HG03342 (cell line): ENCODE results near the gene ASCC1.
A peak's percentile ranks its signal among the peaks of the same experiment; 100 is the strongest.

ENCODE experiments used
- ATAC-seq: cut with Tn5 transposase; IDR thresholded peaks from one replicate; pipeline ENCODE4 v1.9.1; 2021; ENCODE audit warnings: mild to moderate bottlenecking, moderate library complexity; ENCODE audit not compliant: unreplicated experiment

ASCC1 gene

DNA sequence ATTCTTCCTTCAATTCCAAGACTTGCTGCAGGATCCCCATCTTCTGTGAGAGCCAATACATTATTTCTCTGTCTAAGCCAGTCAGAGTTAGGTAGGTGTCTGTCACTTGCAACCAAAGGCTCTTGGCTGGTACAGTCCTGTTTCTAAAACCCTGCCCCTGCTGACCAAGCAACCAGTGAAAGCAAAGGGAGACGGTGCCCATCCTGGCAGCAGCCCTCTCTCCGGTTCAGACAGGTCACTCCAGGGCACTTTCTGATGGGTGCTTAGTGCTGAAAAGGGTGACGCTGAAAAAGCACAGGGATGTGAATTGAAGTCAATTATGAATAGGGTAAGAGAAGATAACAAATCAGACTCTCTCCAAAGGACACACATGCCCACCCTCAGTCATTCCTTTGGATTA is 165.2 kb downstream of the ASCC1 start:
- no peak for ATAC-seq

DNA sequence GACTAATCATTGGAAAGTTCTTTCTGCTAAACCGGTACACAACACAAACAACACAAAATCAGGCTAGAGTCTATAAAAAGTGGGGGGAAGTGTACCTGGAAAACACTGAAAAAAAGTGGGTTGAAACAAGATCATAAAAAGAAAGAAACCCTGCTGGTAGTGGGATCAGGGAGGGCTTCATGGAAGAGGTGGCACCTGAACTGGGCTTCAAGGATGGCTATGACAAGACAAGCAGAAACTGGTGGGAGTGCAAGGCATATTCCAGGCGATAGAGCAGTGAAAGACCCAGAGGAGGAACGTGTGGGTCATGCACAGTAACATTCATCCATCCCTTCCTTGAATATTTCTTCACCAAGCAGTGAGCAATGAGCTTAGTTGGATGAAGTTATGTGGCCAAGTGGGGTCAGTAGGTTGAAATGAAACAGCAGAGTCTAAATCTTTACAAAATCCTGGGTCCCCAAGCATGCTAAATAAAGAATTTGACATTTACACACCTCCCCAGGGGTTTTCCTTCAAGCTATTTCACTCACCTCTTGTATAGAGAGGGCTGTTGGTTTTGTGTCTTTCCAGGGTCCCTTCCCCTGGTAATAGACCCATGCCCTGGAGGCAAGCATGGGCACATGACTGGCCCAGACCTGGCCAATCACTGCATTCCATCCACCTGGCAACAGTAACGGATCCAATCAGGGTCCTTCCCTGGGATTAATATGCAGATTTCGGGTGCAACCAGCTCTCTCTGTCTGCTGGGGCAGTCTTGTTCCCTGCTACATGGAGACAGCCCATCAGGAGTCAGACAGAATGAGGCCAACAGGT is 165.9 kb downstream of the ASCC1 start:
- no peak for ATAC-seq

DNA sequence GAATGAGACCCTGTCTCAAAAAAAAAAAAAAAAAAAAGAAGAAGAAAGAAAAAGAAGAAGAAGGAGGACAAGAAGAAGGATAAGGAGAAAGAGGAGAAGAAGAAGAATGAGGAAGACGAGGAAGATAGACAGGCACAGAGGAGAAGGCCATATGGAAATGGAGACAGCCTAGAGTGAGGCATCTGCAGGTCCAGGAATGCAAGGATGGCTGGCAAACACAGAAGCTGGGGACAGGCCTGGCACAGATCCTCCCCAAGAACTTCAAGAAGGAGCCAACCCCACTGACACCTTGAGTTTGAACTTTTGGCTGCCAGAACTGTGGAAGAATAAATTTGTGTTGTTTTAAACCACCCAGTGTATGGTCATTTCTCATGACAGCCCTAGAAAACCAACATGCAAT is 166.6 kb downstream of the ASCC1 start:
- ATAC-seq: no peak

DNA sequence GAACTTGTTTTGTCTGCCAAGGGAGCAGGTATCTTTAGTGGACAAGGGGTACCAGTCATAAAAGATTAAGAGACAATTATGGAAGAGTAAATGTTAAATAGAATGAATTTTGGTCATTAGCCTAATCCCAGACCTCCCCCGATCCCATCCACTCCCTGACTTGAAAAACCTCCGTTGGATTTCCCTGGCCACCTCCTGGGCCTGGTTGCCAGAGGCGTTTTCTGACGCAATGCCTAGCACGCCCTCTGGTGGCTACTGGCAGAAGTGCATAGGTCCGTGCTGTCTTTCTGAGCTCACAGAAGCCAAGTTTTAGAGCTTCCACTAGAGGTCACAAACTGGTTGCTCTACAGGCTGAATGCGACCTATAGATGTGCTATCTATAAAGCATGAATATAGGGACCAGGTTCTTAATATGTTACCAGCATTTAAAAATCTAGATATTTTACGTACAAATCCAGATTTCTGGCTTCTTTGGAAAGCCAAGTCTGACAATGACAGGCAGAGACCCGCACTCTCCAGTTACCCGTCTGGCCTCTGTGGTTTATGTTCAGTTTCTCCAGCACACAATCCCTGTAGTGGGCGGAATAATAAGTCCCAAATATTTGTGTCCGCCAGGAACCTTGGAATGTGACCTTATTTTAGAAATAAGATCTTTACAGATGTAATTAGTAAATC is 167.5 kb downstream of the ASCC1 start:
- peak; percentile 55 for ATAC-seq
